GM19468 (cell line): ENCODE data around the gene TMEM272.

Source experiments
- ATAC-seq: cut with Tn5 transposase; IDR thresholded peaks from one replicate; pipeline ENCODE4 v1.9.1; 2021; ENCODE audit warnings: mild to moderate bottlenecking, moderate library complexity, moderate number of reproducible peaks; ENCODE audit not compliant: unreplicated experiment; ENCODE audit errors: extremely low read depth

Gene TMEM272

DNA sequence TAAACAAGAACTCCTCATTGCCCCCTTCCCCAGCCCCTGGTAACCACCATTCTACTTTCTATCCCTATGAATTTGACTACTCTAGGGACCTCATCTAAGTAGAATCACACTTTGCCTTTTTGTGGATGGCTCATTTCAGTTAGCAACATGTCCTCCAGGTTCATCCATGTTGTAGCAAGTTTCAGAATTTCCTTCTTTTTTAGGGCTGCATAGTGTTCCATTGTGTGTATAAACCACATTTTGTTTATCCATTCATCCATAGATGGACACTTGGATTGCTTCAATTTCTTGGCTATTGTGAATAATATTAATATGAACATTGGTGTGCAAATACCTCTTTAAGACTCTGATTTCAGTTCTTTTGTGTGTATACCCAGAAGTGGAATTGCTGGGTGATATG, 36.2 kb downstream of the TMEM272 start:
- no peak for ATAC-seq

DNA sequence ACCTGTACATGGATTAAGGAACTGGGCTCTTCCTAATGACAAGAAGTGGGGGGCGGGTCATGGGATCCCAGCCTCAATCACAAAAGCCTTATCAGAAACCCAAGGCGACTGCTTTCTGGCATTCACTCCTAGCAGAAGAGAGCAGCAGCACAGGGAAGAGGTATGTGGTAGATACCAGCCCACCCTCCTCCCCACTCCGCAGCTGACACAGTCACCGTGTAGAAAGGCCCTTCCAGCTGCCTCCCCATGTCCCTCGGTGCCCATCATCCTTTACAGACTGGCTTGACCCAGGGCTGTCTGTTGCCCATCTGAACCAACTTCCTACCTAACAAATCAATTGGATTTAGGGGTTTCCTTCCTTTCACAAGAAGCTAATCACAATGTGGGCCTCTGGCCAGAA, 37.9 kb downstream of the TMEM272 start:
- no peak for ATAC-seq

GRCh38 chr13:51806566-51806965, 38.4 kb downstream of the TMEM272 start:
- ATAC-seq: no peak

DNA sequence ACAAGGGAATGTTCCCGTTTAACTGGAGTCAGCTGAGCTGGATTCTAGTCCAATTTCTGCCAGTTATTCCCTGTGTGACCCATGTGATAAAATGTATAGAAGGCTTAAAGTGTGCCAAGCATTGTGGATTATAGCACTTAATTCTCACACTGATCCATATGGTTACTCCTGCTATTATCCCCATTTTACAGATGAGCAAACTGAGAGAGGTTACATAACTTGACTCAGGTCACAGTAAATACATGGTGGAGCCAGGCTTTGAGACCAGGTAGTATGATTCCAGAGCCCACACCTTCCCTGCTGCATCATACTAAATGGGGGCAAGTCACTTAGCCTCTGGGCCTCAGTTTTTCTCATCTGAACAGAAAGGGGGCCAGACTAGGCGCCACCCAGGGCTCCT, 39.1 kb downstream of the TMEM272 start:
- no peak for ATAC-seq

GRCh38 chr13:51805313-51805712, 39.7 kb downstream of the TMEM272 start:
- ATAC-seq: no peak

GRCh38 chr13:51804295-51805172, 40.4 kb downstream of the TMEM272 start:
- no peak for ATAC-seq

DNA sequence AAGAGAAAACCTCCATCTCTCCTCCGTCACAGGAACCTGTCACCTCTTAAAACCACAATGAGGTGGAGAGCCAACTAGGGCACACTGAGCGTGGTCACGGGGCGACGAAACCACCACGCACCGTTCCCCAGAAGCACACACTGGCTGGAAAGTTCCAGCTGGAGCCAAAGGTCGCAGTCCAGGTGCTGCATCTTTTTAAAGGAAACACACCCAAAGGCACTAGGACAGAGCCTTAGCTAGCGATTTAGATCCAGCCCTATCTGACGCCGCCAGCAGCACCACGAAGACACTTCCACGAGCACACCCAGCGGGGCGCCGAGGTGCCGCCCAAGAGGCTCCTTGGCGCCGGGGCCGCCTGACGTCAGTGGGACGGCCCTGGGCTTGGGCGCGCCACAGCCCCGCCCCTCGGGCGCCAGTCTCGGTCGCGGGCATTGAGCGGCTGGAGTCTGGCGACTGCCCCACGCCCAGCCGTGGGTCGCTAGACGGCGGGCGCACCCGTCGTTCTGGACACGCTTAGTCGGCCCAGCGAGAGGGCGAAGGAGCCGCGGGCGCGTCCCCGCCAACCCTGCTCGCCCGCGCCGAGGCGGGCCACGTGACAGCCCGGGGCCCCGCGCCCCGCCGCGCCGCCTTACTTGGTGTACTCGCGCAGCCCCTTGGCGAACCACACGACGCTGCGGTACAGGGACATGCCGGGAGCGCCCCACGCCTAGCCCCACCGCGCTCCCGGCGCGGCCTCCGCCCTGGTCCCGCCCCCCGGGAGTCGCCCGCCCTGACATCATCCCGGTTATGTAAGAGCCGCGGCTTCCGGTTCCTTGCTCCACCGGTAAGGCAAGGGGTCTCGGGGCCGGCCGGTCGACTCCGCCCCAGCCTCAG, 41.3 kb downstream of the TMEM272 start, which contains the start of gene DHRS12:
Gene DHRS12 (minus strand): TSS at position 742 of the 873 bp plus-strand sequence. CDS start 4,504 bp downstream, outside the sequence.
- peak; percentile 87 for ATAC-seq

DNA sequence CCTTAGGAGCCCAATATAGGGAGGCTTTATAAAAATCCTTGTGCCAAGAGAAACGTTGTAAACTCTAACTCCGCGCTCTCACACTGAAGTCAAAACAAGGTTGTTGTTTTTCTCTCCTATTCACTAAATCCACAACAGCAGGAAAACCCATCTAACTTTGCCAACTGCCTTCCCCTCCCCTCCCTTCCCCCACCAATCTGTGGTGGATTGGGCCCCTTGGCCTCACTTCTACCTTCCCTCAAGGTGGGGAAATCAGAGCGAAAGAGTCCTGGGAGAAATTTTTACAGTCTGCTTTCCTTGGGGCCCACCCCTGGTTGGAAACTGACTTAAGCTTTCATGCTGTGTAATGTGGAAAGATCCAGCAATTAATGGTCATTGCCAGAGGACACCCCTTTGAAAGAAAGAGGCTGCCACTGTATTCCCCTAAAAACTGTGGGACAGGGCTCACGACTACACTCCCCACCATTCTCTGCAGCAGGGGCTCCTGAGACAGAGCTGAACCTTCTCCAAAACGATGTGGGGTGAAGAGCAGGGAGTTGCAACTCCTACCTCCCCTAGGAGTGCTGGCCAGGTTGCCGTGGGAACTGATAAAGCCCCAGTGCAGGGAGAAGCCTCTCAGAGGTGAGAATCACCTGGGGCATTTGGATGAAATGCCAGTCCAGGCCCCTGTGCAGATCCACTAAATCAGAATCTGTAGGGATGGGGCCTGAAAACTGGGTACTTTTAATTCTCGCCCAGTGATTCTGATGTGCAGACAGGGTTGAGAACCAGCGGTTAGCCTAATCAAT, 42.2 kb downstream of the TMEM272 start:
- no peak for ATAC-seq

DNA sequence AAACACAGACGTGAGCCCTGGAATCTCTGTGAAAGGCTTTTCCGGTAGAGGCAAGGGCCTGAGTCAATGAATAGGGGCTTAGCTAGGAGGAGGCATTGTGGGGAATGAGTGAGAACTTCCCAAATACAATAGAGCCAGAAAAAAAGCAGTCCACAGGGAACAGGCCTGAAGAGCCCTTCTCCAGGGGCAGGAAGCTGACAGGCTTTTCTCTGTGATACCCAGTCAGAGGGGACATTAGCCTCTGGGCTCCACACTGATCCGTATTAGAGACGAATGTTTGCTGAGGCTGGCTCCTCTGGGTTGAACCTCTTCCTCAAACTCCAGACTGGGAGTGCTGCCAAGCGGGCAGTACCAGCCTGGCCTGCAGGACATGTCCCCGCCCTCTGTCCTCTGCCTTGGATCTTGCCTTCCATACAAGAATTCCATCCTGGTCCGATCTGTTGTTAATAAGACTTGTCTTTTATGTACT, 43.3 kb downstream of the TMEM272 start:
- no peak for ATAC-seq

- no peak for ATAC-seq
Observed at GRCh38 chr13:51800486-51800885, 44.5 kb downstream of the TMEM272 start.

GRCh38 chr13:51799261-51799660, 45.7 kb downstream of the TMEM272 start:
- no peak for ATAC-seq

DNA sequence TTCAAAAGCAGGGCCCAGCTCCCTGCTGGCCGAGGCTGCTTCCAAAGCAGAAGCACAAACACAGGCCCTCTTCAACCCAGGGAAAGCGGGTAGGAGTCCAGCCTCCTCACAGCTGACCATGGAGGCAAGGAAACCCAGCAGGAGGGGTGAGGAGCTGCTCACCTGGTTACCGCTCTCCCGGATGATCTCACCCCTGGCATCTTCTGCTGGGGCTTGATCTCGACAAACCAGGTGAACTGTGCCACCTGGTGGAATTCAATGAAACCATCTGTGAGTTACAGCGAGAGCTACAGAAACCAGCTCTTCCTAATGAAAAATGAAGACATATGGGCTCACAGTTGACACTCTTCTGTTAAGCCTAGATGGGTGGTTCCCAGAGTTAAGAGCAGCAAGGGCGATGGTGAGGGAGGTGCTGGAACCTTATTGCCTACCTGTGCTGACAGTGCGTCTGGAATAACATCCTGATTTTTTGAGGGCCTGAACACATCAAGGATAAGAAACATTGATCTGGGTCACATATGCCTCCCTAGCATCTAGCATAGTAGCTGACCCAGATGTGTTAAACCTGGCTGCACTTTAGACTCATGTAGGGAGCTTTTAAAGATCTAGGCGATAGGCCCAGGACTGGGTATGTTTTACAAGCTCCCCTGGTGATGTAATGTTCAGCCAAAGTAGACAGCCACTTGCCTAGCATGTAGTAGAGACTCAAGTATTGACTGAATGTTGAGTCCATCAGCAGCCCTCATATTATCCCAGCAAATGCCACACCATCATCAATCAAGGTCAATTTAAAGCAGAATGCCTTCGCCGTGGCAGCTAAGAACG, 47.1 kb downstream of the TMEM272 start:
- no peak for ATAC-seq

- no peak for ATAC-seq
Observed at GRCh38 chr13:51796546-51796945, 48.4 kb downstream of the TMEM272 start.

- ATAC-seq: no peak
Observed at GRCh38 chr13:51795419-51795818, 49.6 kb downstream of the TMEM272 start.

- ATAC-seq: no peak
Observed at GRCh38 chr13:51794964-51795363, 50.0 kb downstream of the TMEM272 start.

- ATAC-seq: no peak
Observed at GRCh38 chr13:51793570-51794271, 51.3 kb downstream of the TMEM272 start.

- ATAC-seq: no peak
Observed at GRCh38 chr13:51786425-51787265, 58.3 kb downstream of the TMEM272 start.
